HG02973 (cell line): ENCODE results near the gene SH2D1B.
A peak's percentile ranks its signal among the peaks of the same experiment; 100 is the strongest.
"Not testable (repeated sequence)": the region's sequence is repeated elsewhere in the genome, so short reads cannot be mapped to it uniquely, and the experiment has no call there.

ENCODE experiments used
- ATAC-seq: cut with Tn5 transposase; IDR thresholded peaks from one replicate; pipeline ENCODE4 v1.9.1; 2021; ENCODE audit warnings: moderate library complexity; ENCODE audit not compliant: unreplicated experiment

The SH2D1B gene

DNA sequence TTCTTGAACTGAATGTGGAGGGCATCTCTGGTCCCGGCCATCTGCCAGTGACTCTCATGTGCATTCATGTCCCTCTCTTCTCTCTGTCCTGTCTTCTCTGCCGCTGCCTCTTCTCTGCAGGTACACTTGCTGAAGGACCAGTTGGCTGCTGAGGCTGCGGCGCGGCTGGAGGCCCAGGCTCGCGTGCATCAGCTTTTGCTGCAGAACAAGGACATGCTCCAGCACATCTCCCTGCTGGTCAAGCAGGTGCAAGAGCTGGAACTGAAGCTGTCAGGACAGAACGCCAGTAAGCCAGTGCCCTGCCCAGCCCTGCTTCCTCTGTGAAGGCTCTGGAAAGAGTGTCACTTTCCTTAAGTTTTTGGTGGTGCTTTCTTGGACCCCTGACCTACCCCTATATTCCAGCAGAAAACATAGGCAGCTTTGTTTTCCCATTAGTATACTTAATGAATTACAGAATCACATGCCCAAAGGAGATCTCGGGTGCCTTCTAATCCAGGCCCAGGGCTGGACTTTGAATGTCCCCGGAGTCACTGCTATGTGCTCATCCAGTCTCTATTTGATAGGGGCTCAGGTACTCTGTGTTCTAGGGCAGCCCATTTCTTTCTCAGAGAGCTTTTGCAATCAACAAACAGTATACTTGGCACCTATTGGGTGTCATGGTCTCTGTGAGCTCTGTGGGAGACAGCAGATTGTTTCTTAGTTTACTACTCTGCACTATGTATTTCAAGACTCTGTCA lies 46.5 kb downstream of the SH2D1B start:
- no peak for ATAC-seq

DNA sequence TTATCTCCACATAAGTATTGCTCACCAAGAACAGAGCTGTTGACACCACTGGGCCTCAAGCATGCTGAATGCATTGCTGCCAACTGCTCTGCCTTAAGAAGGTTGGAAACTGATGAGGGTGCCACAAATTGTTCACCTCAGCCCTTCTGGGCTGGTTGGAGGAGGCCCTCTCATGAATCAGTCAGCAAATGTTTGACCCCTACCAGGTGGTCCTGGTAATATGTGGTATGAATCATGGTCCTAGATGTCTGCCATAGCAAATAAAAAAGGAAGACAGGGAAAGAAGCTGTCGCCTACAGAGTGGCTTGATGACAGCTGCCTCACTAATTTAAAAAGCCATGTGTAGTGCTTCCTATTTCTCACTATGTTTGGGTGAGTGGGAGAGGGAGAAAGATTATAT lies 47.4 kb downstream of the SH2D1B start:
- no peak for ATAC-seq

DNA sequence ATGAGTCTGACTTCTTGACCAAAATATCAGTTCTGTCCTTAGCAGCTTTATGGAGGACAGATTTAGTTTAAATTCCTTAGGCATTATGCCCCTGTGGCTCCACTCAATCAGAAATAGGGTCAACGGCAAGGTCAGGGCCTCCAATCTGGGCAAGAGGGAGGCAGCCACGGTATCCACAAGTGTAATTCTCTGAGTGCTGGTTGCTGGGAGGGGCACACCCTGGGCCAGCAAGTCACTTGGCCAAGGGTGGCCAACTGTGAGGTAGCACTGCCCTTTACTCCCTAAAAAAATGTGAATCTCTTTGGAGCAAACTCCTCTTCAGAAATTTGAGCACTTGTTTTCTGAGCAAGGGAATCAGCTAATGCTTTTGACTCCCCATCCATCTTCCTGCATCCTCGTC lies 48.1 kb downstream of the SH2D1B start:
- no peak for ATAC-seq

DNA sequence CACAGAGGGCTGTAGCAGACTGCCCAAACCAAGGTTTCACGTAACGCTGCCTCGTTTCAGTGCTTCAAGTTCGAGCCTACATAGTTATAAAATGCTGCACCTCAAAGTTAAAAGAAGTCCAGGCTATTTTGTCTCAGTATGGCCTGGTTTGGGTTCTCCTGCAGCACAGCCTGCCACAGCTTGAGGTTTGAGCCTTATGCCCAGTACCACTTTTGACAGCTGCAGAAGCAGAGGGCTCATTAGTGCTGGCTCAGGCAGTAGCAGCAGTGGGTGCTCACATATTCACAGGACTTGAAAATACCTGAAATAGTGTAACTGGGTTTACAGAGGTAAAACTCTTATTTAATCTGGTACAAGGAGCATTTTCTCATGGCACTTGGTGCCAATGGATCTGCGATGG lies 50.6 kb downstream of the SH2D1B start:
- ATAC-seq, result peak; percentile 18

DNA sequence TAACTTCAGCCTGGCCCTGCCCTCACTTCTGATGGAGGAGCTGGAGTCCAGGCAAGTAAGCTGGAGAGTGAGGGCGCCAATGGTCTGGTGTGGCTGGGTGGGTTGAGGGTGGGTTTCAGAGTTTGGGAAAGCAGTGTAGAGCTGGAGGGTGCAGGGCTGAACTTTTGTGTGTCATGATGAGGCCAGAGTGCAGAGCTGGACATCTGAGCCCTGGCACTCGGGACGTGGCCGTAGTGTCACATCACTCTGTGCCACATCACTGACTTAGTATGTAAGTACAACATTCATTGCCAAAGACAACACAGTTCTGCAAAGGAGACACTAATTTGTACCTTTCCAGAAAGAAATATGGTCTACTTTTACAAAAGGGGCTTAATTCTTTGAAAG lies 51.1 kb downstream of the SH2D1B start:
- no peak for ATAC-seq

DNA sequence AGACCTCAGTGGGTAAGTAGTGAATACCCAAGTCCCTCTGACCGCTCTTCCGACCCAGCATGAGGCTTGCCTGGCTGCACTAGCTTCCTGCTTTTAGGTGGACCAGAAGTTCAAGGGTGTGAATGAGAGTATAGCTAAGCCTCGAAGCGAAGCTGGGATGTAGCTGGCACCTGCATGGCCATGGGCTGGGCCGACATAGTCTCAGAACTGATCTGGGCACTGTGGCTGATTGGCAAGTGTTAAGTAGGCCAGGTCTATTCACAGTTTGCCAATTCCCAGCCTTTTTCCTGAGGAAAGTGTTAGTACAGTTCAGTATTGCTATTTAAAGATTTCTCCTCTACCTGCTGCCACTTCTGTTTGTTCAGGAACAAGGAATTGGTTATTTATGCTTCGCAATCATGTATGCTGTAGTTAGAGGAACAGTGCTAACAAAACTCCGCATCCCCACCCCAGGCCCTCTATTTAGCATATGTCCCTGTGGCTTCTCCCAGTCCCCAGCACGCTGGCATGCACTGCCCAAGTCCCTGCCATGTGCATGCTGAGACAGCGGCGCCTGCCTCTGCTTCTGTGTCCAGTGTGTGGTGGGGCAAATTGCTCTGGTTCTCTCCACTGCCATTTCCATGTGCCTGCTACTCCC lies 51.6 kb downstream of the SH2D1B start:
- no peak for ATAC-seq

DNA sequence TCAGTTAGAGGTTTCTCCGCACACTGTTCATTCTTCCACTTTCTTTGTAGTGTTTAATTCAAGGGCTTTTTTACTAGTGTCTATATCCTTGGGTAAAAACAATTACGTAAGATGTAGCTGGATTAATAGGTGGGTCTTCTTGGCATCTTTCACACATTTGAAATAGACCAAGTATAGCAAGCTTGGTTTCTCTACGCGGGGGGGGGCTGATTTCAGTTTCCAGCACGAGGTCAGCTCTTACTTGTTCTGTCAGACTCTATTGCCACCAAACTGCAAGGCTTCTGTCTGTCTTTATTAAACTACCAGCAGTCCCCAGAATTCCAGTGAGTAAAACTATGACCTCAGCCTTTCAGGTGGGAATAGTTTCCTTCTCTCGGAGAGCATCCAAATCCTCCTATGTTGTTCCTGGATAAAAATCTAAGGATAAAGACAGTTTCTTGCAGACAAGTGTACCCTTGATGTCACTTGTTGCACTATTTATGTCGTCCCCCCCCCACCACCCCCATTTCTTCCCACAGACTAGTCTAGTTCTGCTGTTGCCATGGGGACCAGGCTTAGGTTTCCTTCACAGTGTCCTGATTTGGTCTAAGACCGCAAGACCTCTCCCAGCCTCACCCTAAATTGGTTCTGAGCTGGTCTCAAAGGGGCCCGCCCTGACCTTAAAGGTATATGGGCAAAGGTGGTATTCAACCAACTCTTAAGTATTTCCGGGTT lies 52.3 kb downstream of the SH2D1B start:
- no peak for ATAC-seq

DNA sequence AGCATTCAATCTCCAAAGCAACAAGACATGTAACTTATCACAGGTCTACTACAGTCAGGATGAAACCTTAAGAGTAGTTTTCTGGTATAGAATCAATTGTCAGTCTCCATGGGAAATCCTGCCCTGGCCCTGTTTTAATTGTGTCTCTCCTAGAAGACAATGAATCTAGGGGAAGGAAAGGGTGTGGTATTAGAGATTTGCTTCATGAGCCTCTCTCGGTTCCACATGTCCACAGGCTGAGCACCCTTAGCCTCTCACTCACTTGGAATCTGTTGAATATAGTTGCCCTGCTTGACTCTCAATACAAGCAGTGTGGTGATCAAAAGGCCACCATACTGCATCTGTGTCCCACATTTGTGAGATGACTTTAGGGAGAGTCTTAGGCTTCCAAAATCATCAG lies 53.0 kb downstream of the SH2D1B start:
- ATAC-seq, result no peak

DNA sequence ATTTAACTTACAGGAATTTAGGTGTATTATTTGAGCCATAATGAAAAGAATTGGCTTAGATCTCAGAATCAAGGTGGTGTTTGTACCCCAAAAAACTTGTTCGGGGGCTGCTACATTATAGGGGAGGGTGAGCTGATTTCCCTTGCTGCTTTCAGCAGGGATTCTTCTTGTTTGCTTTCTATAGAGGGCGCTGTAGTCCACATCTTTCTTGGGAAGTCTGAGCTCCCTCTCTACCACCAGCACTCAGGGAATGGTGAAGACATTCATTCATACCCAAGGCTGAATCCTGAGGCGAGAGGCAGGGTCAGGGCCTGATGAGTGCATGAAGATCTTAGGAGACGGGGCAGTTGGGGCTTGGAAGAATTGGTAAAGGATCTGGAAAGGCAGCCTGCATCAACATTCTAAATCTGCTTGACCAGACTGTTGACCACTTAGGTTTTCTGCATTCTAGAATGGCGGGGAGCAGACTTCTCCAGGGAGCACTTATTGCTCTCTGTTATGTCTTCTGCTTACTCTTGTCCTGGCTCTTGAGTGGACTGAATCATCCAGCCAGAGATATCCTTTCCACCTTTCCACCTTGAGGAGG lies 54.2 kb downstream of the SH2D1B start:
- no peak for ATAC-seq

DNA sequence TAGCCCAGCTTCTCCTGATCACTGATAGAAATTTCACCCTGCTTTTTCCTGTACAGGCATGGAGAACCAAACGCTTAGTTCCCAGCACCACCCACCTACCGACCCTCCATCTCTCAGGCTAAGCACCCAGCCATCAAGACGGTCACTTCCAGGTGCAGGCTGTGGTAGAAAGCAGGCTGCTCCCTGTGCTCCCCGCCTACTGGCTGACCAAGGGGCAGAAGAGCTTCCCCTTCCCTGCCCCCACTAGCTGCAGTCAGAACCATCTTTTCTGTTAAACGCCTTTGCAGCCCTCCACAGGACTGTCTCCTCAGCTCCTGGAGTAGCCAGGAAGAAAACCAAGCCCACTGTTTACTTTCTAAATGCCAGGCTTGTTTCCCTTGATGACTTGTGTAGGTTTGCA lies 58.2 kb downstream of the SH2D1B start:
- no peak for ATAC-seq

DNA sequence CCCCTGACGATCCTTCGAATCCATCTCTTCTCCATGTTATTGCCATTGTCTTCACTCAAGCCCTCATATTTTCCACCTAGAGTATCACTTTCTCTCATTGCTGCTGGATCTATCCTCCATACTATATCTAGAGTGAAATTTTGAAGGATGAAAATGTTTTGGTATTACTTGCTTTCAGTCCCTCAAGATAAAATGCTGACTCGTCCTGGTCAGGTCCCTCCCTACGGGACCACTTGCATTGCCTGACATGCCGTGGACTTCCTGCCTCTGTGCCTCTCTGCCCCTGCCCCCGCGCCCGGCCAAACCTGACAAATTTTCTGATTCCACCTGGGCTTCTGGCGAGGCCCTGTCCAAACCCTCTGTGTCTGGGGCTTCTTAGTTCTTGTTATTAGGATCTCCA lies 58.9 kb downstream of the SH2D1B start:
- no peak for ATAC-seq

DNA sequence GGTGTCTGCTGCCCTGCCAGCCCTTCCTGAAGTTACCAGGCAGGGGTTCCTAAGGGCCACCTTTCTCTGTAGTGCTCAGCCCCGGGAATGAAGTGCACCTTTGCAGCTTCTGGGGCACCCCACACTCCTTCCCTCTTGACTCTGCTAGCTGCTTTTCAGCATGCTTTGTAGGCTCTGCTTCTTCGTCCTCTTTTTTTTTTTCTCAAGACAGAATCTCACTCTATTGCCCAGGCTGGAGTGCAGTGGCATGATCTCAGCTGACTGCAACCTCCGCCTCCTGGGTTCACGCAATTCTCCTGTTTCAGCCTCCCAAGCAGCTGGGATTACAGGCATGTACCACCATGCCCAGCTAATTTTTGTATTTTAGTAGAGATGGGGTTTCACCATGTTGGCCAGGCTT lies 60.1 kb downstream of the SH2D1B start:
- not testable (repeated sequence) for ATAC-seq

DNA sequence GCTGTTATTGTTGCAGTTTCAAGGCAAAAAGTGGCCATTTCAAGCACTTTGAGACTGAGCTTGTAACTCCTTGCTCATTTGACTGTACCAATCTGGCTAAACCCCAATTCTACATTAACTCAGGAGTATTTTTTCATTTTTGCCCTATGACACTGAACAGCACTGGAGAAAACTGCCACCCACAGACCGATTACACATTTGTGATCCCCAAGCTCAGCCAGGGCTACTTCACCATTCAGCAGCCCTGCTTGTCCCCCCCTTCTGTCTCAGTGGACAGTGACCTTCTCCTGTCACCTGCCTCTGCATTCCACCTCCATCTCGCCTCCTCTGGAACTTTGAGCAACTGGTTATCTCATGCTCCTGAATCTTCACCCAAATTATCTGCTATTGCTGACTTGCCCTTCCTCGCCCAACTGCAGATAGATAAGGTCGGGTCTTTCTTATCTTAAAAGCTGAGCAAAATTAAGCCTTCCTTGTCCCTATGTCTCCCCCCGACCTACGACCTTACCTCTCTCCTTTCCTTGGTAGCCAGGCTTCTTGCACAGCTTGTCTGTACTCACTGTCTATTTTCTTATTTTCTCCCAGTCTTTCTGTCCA lies 60.6 kb downstream of the SH2D1B start:
- no peak for ATAC-seq

DNA sequence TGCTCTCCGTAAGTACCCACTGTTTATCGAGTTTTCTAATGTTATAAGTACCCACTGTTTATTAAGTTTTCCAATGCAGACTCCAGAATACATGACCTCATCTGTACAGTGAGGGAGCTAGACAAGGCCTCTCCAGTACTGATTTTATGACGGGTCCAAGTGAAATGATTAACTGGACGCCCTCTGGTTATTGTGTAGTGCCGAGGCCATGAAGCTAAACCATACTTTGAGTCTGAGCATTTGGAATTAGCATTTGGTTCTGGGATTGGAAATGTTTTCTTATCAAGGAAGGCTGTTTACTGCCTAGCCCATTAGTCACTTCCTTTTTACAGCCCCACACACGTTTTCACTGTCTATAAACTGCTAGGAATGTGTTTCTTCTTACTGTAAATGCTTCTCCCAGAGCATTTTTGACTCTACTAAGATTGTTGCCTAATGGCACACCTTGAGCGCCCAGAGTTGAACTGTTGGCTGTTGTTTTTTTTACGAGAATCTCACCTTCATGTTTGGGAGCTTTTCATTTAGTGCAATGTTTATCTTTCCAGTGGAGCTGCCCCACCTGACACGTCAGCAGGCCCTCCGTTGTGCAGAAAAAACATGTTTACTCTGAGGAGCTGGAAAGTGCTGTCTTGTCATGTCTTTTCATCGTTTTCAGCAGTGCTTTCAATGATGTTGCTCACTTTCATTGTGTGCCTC lies 62.2 kb downstream of the SH2D1B start:
- ATAC-seq, result no peak

DNA sequence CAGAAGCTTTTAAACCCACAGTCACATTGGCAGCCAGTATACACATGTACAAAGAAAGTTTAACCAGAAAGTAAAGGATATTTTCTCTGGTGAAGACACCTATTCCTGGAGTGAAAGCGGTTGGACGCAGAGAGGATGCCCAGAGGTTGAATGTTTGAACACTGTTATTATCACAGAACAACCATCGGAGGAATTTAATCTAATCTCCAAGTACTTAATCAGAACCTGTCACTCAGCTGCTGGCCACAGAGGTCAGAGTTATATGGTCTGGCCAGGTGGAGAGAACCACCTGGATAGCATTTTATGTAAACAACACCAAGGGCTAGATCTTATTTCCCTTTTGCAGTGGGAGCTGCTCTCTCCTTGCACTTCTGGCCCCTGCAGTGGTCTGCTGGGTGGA lies 64.7 kb downstream of the SH2D1B start:
- no peak for ATAC-seq
